Measurements from ENCODE around the gene SGPP2.

DNA sequence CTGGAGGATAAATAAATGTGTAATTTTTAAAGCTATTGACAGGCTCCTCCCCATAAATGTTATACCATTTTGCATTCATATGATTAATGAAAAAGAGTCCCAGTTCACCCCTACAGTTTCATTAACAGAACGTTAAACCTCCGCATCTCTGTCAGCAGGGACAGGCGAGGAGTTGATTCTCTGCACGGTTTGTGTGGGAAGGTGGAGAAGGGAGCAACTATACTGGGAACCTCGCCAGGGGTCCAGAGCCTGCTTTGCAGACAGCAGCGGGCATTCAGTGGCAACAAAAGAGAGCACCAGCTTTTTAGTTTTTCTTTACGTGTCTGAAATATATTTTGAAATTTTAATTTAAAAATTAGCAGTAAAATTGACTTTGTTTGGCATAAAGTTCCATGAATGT lies 130.2 kb downstream of the SGPP2 start:
- no peak for TF ChIP-seq POLR2A (IDR thresholded peaks at IDR 0.05)
- TF ChIP-seq, protein P1, sequence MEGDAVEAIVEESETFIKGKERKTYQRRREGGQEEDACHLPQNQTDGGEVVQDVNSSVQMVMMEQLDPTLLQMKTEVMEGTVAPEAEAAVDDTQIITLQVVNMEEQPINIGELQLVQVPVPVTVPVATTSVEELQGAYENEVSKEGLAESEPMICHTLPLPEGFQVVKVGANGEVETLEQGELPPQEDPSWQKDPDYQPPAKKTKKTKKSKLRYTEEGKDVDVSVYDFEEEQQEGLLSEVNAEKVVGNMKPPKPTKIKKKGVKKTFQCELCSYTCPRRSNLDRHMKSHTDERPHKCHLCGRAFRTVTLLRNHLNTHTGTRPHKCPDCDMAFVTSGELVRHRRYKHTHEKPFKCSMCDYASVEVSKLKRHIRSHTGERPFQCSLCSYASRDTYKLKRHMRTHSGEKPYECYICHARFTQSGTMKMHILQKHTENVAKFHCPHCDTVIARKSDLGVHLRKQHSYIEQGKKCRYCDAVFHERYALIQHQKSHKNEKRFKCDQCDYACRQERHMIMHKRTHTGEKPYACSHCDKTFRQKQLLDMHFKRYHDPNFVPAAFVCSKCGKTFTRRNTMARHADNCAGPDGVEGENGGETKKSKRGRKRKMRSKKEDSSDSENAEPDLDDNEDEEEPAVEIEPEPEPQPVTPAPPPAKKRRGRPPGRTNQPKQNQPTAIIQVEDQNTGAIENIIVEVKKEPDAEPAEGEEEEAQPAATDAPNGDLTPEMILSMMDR (IDR thresholded peaks at IDR 0.05): no peak
